Liver (tissue), 9 donors: ENCODE results near the gene ATP6V1A. TPM values are rescaled to one million over a fixed set of nuclear protein-coding genes. Genes with fewer than 3 reads are reported as not detected.

Experiments used
- DNase-seq: peaks from one replicate; pipeline ENCODE4 v3.0.0-alpha.2; 2017; ENCODE audit warnings: low spot score
- H3K27ac ChIP-seq, 2 donors: one replicate each; pipeline ENCODE4 v1.7.0; 2013; ENCODE audit warnings: inconsistent platforms in 2 of 2, low read length in 2 of 2, control low read depth in 1 of 2, low read depth in 1 of 2, mild to moderate bottlenecking in 1 of 2
- H3K27me3 ChIP-seq, 4 donors: one replicate each; pipeline versions ENCODE4 v1.6.1 to v1.7.0; 2013; ENCODE audit warnings: low read length in 3 of 4, inconsistent platforms in 1 of 4, mild to moderate bottlenecking in 1 of 4, moderate library complexity in 1 of 4; ENCODE audit not compliant: control insufficient read depth in 4 of 4, insufficient read depth in 4 of 4
- H3K36me3 ChIP-seq, 4 donors: one replicate each; pipeline versions ENCODE4 v1.6.1 to v1.7.0; 2013; ENCODE audit warnings: low read length in 3 of 4, mild to moderate bottlenecking in 3 of 4, low read depth in 1 of 4, moderate library complexity in 1 of 4; ENCODE audit not compliant: control insufficient read depth in 4 of 4, insufficient read depth in 3 of 4
- H3K4me1 ChIP-seq, 4 donors: one replicate each; pipeline versions ENCODE4 v1.6.1 to v1.7.0; 2013; ENCODE audit warnings: low read length in 3 of 4, mild to moderate bottlenecking in 3 of 4, moderate library complexity in 1 of 4; ENCODE audit not compliant: control insufficient read depth in 4 of 4, insufficient read depth in 4 of 4
- H3K4me3 ChIP-seq, 3 donors: one replicate each; pipeline versions ENCODE4 v1.6.1 to v1.7.0; 2013; ENCODE audit warnings: low read length in 3 of 3, control low read depth in 1 of 3, low read depth in 1 of 3, mild to moderate bottlenecking in 1 of 3
- H3K9ac ChIP-seq, 2 donors: one replicate each; pipeline ENCODE4 v1.7.0; 2013; ENCODE audit warnings: low read length in 2 of 2, mild to moderate bottlenecking in 2 of 2, moderate library complexity in 2 of 2, control low read depth in 1 of 2, low read depth in 1 of 2
- H3K9me3 ChIP-seq, 4 donors: one replicate each; pipeline versions ENCODE4 v1.6.1 to v1.7.0; 2013; ENCODE audit warnings: low read length in 3 of 4; ENCODE audit not compliant: control insufficient read depth in 4 of 4
- EGR1 ChIP-seq, 2 donors: IDR thresholded peaks; 2 replicates each; pipeline ENCODE4 v1.6.1; 2016 to 2018; ENCODE audit warnings: antibody characterized with exemption in 2 of 2, low read depth in 2 of 2
- FOXA1 ChIP-seq: IDR thresholded peaks from 2 replicates; pipeline ENCODE4 v1.6.1; 2016; ENCODE audit warnings: antibody characterized with exemption
- FOXA2 ChIP-seq: IDR thresholded peaks from 2 replicates; pipeline ENCODE4 v1.6.1; 2016; ENCODE audit warnings: antibody characterized with exemption
- GABPA ChIP-seq, 2 donors: IDR thresholded peaks in 1 of 2; conservative IDR thresholded peaks in 1 of 2; 2 replicates each; pipeline ENCODE4 v1.6.1; 2016; ENCODE audit warnings: antibody characterized with exemption in 2 of 2, mild to moderate bottlenecking in 1 of 2, moderate library complexity in 1 of 2
- HNF4A ChIP-seq, 2 donors: conservative IDR thresholded peaks; 2 replicates each; pipeline ENCODE4 v1.6.1; 2016; ENCODE audit warnings: antibody characterized with exemption in 2 of 2, mild to moderate bottlenecking in 2 of 2
- JUND ChIP-seq, 2 donors: IDR thresholded peaks; 2 replicates each; pipeline ENCODE4 v1.6.1; 2016; ENCODE audit warnings: antibody characterized with exemption in 2 of 2
- NR2F2 ChIP-seq: IDR thresholded peaks from 2 replicates; pipeline ENCODE4 v1.6.1; 2016; ENCODE audit warnings: antibody characterized with exemption
- RAD21 ChIP-seq, 2 donors: IDR thresholded peaks; 2 replicates each; pipeline ENCODE4 v1.6.1; 2016; ENCODE audit warnings: antibody characterized with exemption in 2 of 2, mild to moderate bottlenecking in 2 of 2
- RXRA ChIP-seq, 2 donors: IDR thresholded peaks; 2 replicates each; pipeline ENCODE4 v1.6.1; 2017 to 2018; ENCODE audit warnings: antibody characterized with exemption in 2 of 2, mild to moderate bottlenecking in 1 of 2
- SP1 ChIP-seq: IDR thresholded peaks from 2 replicates; pipeline ENCODE4 v1.6.1; 2018; ENCODE audit warnings: antibody characterized with exemption, mild to moderate bottlenecking
- YY1 ChIP-seq: IDR thresholded peaks from 2 replicates; pipeline ENCODE4 v1.6.1; 2016; ENCODE audit warnings: antibody characterized with exemption, mild to moderate bottlenecking
- WGBS: extraction: QIAGEN DNeasy Blood & Tissue Kit; methylation state at CpG from one replicate; pipeline ENCODE4 v1.1.7; 2013; 5-methylcytosine and 5-hydroxymethylcytosine counted together
- polyA plus RNA-seq, 2 donors: library from polyadenylated mRNA; stranded (reverse) in 1 of 2; unstranded in 1 of 2; fragments of 200-250 nt in 1 of 2; fragments of >200 nt in 1 of 2; fragmentation: Nextera tagmentation in 1 of 2; extraction: Ambion mirVana in 1 of 2; gene quantifications; one replicate each; pipeline versions ENCODE4 v1.2.1 to v1.2.3, GENCODE V29; 2013 to 2015
- total RNA-seq, 2 donors: library from RNA; depleted of rRNA; stranded (reverse); fragments of >200 nt; gene quantifications; one replicate each; pipeline ENCODE4 v1.2.3, GENCODE V29; 2014
- TF ChIP-seq, protein P1 (sequence below): fragments of 150-350 bp; IDR thresholded peaks from 2 replicates; pipeline ENCODE4 v1.5.1; 2017; ENCODE audit warnings: improper control_type of control experiment, low read depth, low read length; ENCODE audit not compliant: missing input control
- TF ChIP-seq, protein P2 (sequence below): IDR thresholded peaks from 2 replicates; pipeline ENCODE4 v1.6.1; 2016; ENCODE audit warnings: antibody characterized with exemption, mild to moderate bottlenecking
- TF ChIP-seq, protein P3 (sequence below): IDR thresholded peaks from 2 replicates; pipeline ENCODE4 v1.6.1; 2016; ENCODE audit warnings: antibody characterized with exemption
- donor health status: healthy.
- donor health status: healthy.
- donor health status: healthy.
- donor health status: healthy.
- donor health status: healthy.

The ATP6V1A gene
- total and polyA plus RNA-seq, 4 donors, result 15.2 to 53.2 (median 42.7) TPM

DNA sequence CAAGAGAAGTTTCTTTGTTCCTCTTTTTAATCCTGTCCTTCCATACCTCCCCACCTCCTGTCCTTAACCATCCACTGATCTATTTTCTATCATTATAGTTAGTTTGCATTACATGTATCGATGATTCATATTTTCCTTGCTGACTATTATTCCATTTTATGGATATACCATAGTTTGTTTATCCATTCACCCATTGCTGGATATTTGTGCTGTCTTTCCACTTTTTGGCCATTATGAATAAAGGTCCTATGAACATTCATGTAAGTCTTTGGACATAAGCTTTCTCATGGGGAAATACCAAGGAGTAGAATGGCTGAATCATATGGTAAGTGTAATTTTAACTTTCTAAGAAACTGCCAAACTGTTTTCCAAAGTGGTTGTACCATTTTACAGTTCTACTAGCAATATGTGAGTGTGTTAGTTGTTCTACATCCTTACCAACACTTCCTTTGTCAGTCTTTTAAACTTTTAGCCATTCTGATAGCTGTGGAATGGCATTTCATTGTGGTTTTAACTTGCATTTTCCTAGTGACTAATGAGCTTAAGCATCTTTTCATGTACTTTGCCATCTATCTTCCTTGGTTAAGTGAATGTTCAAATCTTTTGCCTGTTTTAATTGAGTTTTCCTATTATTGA, 11.7 kb downstream of the ATP6V1A start:
- H3K9ac ChIP-seq, result no peak overlapping the region
- H3K4me1 ChIP-seq, result peaks cover 0 to 4% (median 0%) of the 10 kb centered on the region in 4 donors
- no peaks in the 10 kb centered on the region for H3K27me3 ChIP-seq
- TF ChIP-seq RAD21 (IDR thresholded peaks at IDR 0.05), result no peak
- TF ChIP-seq SP1, result no peak
- TF ChIP-seq YY1, result no peak
- TF ChIP-seq JUND (IDR thresholded peaks at IDR 0.05), result no peak
- TF ChIP-seq, protein P1, sequence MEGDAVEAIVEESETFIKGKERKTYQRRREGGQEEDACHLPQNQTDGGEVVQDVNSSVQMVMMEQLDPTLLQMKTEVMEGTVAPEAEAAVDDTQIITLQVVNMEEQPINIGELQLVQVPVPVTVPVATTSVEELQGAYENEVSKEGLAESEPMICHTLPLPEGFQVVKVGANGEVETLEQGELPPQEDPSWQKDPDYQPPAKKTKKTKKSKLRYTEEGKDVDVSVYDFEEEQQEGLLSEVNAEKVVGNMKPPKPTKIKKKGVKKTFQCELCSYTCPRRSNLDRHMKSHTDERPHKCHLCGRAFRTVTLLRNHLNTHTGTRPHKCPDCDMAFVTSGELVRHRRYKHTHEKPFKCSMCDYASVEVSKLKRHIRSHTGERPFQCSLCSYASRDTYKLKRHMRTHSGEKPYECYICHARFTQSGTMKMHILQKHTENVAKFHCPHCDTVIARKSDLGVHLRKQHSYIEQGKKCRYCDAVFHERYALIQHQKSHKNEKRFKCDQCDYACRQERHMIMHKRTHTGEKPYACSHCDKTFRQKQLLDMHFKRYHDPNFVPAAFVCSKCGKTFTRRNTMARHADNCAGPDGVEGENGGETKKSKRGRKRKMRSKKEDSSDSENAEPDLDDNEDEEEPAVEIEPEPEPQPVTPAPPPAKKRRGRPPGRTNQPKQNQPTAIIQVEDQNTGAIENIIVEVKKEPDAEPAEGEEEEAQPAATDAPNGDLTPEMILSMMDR, result no peak
- no peak for TF ChIP-seq NR2F2
- TF ChIP-seq RXRA (IDR thresholded peaks at IDR 0.05), result no peak
- no peak for TF ChIP-seq FOXA1
- TF ChIP-seq EGR1 (IDR thresholded peaks at IDR 0.05; ENCODE audit: low read depth in 2 of 2), result no peak
- TF ChIP-seq, protein P2, sequence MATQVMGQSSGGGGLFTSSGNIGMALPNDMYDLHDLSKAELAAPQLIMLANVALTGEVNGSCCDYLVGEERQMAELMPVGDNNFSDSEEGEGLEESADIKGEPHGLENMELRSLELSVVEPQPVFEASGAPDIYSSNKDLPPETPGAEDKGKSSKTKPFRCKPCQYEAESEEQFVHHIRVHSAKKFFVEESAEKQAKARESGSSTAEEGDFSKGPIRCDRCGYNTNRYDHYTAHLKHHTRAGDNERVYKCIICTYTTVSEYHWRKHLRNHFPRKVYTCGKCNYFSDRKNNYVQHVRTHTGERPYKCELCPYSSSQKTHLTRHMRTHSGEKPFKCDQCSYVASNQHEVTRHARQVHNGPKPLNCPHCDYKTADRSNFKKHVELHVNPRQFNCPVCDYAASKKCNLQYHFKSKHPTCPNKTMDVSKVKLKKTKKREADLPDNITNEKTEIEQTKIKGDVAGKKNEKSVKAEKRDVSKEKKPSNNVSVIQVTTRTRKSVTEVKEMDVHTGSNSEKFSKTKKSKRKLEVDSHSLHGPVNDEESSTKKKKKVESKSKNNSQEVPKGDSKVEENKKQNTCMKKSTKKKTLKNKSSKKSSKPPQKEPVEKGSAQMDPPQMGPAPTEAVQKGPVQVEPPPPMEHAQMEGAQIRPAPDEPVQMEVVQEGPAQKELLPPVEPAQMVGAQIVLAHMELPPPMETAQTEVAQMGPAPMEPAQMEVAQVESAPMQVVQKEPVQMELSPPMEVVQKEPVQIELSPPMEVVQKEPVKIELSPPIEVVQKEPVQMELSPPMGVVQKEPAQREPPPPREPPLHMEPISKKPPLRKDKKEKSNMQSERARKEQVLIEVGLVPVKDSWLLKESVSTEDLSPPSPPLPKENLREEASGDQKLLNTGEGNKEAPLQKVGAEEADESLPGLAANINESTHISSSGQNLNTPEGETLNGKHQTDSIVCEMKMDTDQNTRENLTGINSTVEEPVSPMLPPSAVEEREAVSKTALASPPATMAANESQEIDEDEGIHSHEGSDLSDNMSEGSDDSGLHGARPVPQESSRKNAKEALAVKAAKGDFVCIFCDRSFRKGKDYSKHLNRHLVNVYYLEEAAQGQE, result no peak
- TF ChIP-seq, protein P3, sequence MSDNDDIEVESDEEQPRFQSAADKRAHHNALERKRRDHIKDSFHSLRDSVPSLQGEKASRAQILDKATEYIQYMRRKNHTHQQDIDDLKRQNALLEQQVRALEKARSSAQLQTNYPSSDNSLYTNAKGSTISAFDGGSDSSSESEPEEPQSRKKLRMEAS, result no peak
- no peak for TF ChIP-seq HNF4A (conservative IDR thresholded peaks at IDR 0.05)
- TF ChIP-seq FOXA2, result no peak
- no peak for TF ChIP-seq GABPA (IDR thresholded peaks at IDR 0.05 in 1 of 2, conservative IDR thresholded peaks at IDR 0.05 in 1 of 2)
- H3K36me3 ChIP-seq, result peaks cover 0 to 3% (median 0%) of the 10 kb centered on the region in 4 donors
- H3K27ac ChIP-seq, result no peak overlapping the region
- no peak overlapping the region for H3K4me3 ChIP-seq
- H3K9me3 ChIP-seq, result no peaks in the 10 kb centered on the region
- no peak for DNase-seq
- WGBS, result 99% methylated on average over 1 of the region's 1 CpG

DNA sequence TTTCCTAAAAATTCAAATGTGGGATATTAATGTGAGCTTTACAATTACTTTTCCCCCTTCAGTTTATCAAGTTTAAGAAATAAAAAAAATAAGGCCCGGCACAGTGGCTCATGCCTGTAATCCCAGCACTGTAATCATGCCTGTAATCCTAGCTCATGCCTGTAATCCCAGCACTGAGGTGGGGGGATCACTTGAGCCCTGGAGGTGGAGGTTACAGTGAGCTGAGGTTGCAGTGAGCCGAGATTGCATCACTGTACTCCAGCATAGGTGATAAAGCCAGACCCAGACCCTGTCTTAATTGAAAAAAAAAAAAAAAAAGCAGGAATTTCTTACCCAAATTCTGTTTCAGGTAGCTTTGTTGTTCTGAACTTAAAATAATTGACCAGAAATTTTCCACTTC, 17.9 kb downstream of the ATP6V1A start:
- no peak overlapping the region for H3K9ac ChIP-seq
- WGBS, result 93% methylated on average over 2 of the region's 2 CpGs

More for the DNA sequence above, 17.9 kb downstream of the ATP6V1A start:
- TF ChIP-seq SP1, result no peak
- TF ChIP-seq YY1, result no peak
- no peak for TF ChIP-seq HNF4A (conservative IDR thresholded peaks at IDR 0.05)
- TF ChIP-seq RAD21 (IDR thresholded peaks at IDR 0.05), result no peak
- Histone ChIP-seq H3K36me3 (no peaks in the 10 kb centered on the region), H3K4me1 (peaks cover 0 to 2% (median 0%) of the 10 kb centered on the region in 4 donors), H3K27me3 (no peaks in the 10 kb centered on the region), H3K4me3 (no peak overlapping the region), H3K27ac (no peak overlapping the region), H3K9me3 (no peaks in the 10 kb centered on the region)
- no peak for DNase-seq
